Skin epidermis (tissue), 12 donors: Measurements from ENCODE around the gene SLC35F1.

Source experiments
- H3K27ac ChIP-seq, 21 experiments: fragments of 200-600 bp; sonication (generic) in 11 of 21; one replicate each; pipeline ENCODE4 v1.5.0; 2020; ENCODE audit warnings: mild to moderate bottlenecking in 3 of 21, inconsistent platforms in 2 of 21, moderate library complexity in 2 of 21
- H3K4me3 ChIP-seq, 7 experiments: fragments of 200-600 bp; sonication (generic) in 2 of 7; one replicate each; pipeline ENCODE4 v1.5.0; 2020; ENCODE audit warnings: inconsistent platforms in 2 of 7, mild to moderate bottlenecking in 2 of 7, moderate library complexity in 1 of 7

SLC35F1 gene

GRCh38 chr6:118296129-118296901 is 389.3 kb downstream of the SLC35F1 start:
- no peak overlapping the region for H3K4me3 ChIP-seq
- no peak overlapping the region for H3K27ac ChIP-seq

DNA sequence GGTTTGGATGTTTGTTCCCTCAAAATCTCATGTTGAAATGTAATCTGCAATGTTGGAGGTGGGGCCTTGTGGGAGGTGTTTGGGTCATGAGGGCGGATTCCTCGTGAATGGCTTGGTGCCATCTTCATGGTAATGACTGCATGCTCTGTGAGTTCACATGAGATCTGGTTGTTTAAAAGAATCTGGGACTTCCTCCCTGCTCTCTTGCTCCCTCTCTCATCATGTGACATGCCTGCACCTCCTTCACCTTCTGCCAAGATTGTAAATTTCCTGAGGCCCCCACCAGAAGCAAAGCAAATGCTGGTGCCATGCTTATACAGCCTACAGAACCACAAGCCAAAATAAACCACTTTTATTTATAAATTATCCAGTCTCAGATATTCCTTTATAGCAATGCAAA is 390.8 kb downstream of the SLC35F1 start:
- no peak overlapping the region for H3K27ac ChIP-seq

GRCh38 chr6:118298476-118299427 is 391.7 kb downstream of the SLC35F1 start:
- no peak overlapping the region for H3K4me3 ChIP-seq
- no peak overlapping the region for H3K27ac ChIP-seq

More for the DNA sequence above, 390.8 kb downstream of the SLC35F1 start:
- H3K4me3 ChIP-seq, result no peak overlapping the region

GRCh38 chr6:118299457-118299856 is 392.4 kb downstream of the SLC35F1 start:
- Histone ChIP-seq H3K4me3 (no peak overlapping the region), H3K27ac (no peak overlapping the region)

DNA sequence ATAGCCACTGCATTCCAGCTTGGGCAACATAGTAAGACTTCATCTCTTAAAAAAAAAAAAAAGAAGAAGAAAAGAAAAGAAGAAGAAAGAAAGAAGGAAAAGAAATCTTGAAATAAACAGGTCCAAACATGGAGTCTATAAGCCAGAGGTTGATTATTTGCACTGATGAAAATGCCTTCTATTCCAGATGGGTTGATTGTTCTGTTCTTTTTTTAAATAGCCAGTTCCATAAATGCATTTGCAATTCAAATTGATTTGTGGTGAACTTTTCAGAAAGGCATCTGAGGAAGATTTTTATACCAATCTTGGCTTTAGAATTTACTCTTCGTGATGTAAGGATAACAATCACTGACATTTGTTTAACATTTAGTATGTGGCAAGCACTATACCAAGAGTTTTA is 397.3 kb downstream of the SLC35F1 start:
- Histone ChIP-seq H3K27ac (no peak overlapping the region), H3K4me3 (no peak overlapping the region)

DNA sequence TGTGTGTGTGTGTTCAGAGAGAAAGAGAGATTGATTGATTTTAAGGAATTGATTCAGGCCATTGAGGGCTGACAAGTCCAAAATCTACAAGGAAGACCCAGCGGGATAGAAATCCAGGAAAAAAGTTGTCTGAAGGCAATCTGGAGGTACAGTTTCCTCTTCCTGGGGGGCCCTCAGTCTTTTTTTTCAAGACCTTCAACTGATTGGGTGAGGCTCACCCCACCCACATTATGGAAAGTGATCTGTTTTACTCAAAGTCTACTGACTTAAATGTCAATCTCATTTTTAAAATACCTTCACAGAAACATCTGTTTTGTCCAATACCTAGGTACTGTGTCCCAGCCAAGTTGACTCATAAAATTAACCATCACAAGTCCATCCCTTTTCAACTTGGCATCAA is 398.0 kb downstream of the SLC35F1 start:
- Histone ChIP-seq H3K27ac (no peak overlapping the region), H3K4me3 (no peak overlapping the region)

GRCh38 chr6:118306392-118307238 is 399.6 kb downstream of the SLC35F1 start:
- no peak overlapping the region for H3K4me3 ChIP-seq
- H3K27ac ChIP-seq, result no peak overlapping the region

GRCh38 chr6:118307581-118307980 is 400.5 kb downstream of the SLC35F1 start:
- no peak overlapping the region for H3K27ac ChIP-seq
- no peak overlapping the region for H3K4me3 ChIP-seq

DNA sequence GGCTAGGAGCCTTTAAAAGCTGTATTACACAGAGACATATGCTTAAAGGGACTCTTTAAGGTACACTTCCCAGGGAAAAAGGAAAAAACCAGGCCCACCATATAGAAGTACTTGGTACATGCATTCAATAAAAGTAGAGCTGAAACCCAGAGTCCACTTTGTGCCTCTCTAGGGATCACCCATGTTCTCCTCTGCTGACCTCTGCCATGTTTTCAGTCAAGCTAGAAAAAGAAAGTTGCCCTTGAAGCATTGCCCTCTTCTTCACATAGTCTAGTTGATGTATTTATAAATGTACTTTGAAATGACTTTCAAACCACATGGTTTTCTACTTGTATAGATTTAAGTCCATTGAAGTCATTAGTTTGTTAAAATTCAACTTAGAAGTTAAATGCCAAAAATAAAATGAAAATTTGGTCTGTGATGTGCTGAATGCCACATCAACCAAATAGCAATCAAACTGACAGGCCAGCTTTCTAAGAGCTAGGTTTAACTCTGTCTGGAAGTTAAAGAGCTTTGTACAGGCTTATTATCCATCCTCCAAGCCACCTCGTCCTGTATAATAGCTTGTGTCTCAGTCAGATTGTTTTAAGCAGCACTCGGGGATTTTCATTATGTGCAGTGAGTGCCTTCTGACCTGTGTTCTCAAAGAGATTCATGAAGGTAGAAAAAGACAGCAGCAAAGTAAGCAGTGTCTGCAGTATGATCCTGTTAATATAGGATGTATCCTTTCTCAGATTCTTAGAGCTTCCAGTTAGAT is 402.5 kb downstream of the SLC35F1 start:
- Histone ChIP-seq H3K27ac (no peak overlapping the region), H3K4me3 (no peak overlapping the region)

- Histone ChIP-seq H3K27ac (no peak overlapping the region), H3K4me3 (no peak overlapping the region)
These were observed 406.1 kb downstream of the SLC35F1 start for GRCh38 chr6:118313208-118313607.

- Histone ChIP-seq H3K4me3 (no peak overlapping the region), H3K27ac (no peak overlapping the region)
These were observed 406.7 kb downstream of the SLC35F1 start for GRCh38 chr6:118313762-118314161.

DNA sequence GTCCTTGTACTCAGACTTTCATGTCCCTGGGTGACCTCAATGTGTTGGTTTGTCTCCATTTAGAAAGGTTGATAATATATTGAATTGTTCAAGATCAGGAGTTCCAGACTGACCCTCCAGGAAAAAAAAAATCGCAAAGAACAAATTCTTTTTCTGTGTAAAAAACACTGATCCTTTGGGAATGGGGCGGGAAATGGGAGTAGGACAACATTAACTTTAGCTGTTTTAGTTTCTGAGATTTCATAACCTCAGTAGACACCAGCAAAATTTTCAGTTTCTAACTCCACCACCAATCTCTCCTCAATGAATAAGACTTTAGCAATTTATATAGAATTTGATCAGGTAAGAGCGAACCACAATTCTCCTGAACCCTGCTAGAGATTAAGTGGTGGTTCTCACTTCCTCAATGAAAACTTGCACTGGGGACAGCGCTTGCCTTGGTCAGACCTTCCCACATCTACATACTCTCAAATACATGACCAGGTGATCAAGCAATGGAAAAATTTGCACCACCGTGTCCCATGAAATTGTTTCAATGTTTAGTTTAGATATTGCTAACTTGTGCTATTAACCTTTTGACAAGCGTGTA is 409.8 kb downstream of the SLC35F1 start:
- Histone ChIP-seq H3K4me3 (no peak overlapping the region), H3K27ac (peak overlapping the region in 2 of 21 experiments; percentile 26 to 32)

GRCh38 chr6:118317581-118318563 is 410.8 kb downstream of the SLC35F1 start:
- Histone ChIP-seq H3K27ac (peak overlapping the region in 5 of 21 experiments; percentile 6 to 51 (median 32)), H3K4me3 (no peak overlapping the region)

GRCh38 chr6:118318648-118319047 is 411.6 kb downstream of the SLC35F1 start:
- peak overlapping the region in 3 of 21 experiments; percentile 14 to 51 (median 43) for H3K27ac ChIP-seq
- H3K4me3 ChIP-seq, result no peak overlapping the region

- H3K4me3 ChIP-seq, result no peak overlapping the region
- no peak overlapping the region for H3K27ac ChIP-seq
These were observed 412.4 kb downstream of the SLC35F1 start for GRCh38 chr6:118319416-118319815.

- Histone ChIP-seq H3K27ac (no peak overlapping the region), H3K4me3 (no peak overlapping the region)
These were observed 413.0 kb downstream of the SLC35F1 start for GRCh38 chr6:118319894-118320649.

- H3K27ac ChIP-seq, result no peak overlapping the region
- H3K4me3 ChIP-seq, result no peak overlapping the region
These were observed 413.6 kb downstream of the SLC35F1 start for GRCh38 chr6:118320652-118321051.
